ENCODE results near the gene PCGF3. TPM values are rescaled to one million over a fixed set of nuclear protein-coding genes. Genes with fewer than 3 reads are reported as not detected.

PCGF3 gene
- total RNA-seq, 1 donor from 2014 or later, result 58.5 TPM

- no peak overlapping the region for H3K4me3 ChIP-seq (ENCODE audit: low read depth, low read length)
- TF ChIP-seq CTCF (IDR thresholded peaks at IDR 0.05; ENCODE audit: insufficient read depth, low read length, poor library complexity, severe bottlenecking), result no peak
- H3K36me3 ChIP-seq (ENCODE audit: control insufficient read depth, insufficient read depth, low read length), result peaks cover 5% of the 10 kb centered on the region
- no peaks in the 10 kb centered on the region for H3K27me3 ChIP-seq (ENCODE audit: control insufficient read depth, insufficient read depth, low read length)
- no peak for DNase-seq (ENCODE audit: low read depth)
Measured at GRCh38 chr4:768076-768475, 62.4 kb downstream of the PCGF3 start.

GRCh38 chr4:768995-769394, 63.4 kb downstream of the PCGF3 start:
- no peak for DNase-seq (ENCODE audit: low read depth)
- TF ChIP-seq CTCF (IDR thresholded peaks at IDR 0.05; ENCODE audit: insufficient read depth, low read length, poor library complexity, severe bottlenecking), result no peak
- H3K27me3 ChIP-seq (ENCODE audit: control insufficient read depth, insufficient read depth, low read length), result no peaks in the 10 kb centered on the region
- H3K36me3 ChIP-seq (ENCODE audit: control insufficient read depth, insufficient read depth, low read length), result peaks cover 4% of the 10 kb centered on the region
- no peak overlapping the region for H3K4me3 ChIP-seq (ENCODE audit: low read depth, low read length)

- peaks cover 4% of the 10 kb centered on the region for H3K36me3 ChIP-seq (ENCODE audit: control insufficient read depth, insufficient read depth, low read length)
Measured at GRCh38 chr4:769511-769910, 63.9 kb downstream of the PCGF3 start.

GRCh38 chr4:770022-770421, 64.4 kb downstream of the PCGF3 start:
- Histone ChIP-seq H3K4me3 (ENCODE audit: low read depth, low read length) (no peak overlapping the region), H3K36me3 (ENCODE audit: control insufficient read depth, insufficient read depth, low read length) (peaks cover 4% of the 10 kb centered on the region), H3K27me3 (ENCODE audit: control insufficient read depth, insufficient read depth, low read length) (no peaks in the 10 kb centered on the region)
- DNase-seq (ENCODE audit: low read depth), result no peak
- no peak for TF ChIP-seq CTCF (IDR thresholded peaks at IDR 0.05; ENCODE audit: insufficient read depth, low read length, poor library complexity, severe bottlenecking)

More at GRCh38 chr4:769511-769910, 63.9 kb downstream of the PCGF3 start:
- no peak for DNase-seq (ENCODE audit: low read depth)
- TF ChIP-seq CTCF (IDR thresholded peaks at IDR 0.05; ENCODE audit: insufficient read depth, low read length, poor library complexity, severe bottlenecking), result no peak
- Histone ChIP-seq H3K27me3 (ENCODE audit: control insufficient read depth, insufficient read depth, low read length) (no peaks in the 10 kb centered on the region), H3K4me3 (ENCODE audit: low read depth, low read length) (no peak overlapping the region)

GRCh38 chr4:771464-771863, 65.8 kb downstream of the PCGF3 start:
- H3K4me3 ChIP-seq (ENCODE audit: low read depth, low read length), result no peak overlapping the region
- no peak for DNase-seq (ENCODE audit: low read depth)
- H3K27me3 ChIP-seq (ENCODE audit: control insufficient read depth, insufficient read depth, low read length), result no peaks in the 10 kb centered on the region
- TF ChIP-seq CTCF (IDR thresholded peaks at IDR 0.05; ENCODE audit: insufficient read depth, low read length, poor library complexity, severe bottlenecking), result no peak
- peaks cover 2% of the 10 kb centered on the region for H3K36me3 ChIP-seq (ENCODE audit: control insufficient read depth, insufficient read depth, low read length)

GRCh38 chr4:772118-772517, 66.5 kb downstream of the PCGF3 start:
- Histone ChIP-seq H3K4me3 (ENCODE audit: low read depth, low read length) (no peak overlapping the region), H3K36me3 (ENCODE audit: control insufficient read depth, insufficient read depth, low read length) (peaks cover 2% of the 10 kb centered on the region), H3K27me3 (ENCODE audit: control insufficient read depth, insufficient read depth, low read length) (no peaks in the 10 kb centered on the region)
- no peak for DNase-seq (ENCODE audit: low read depth)
- TF ChIP-seq CTCF (IDR thresholded peaks at IDR 0.05; ENCODE audit: insufficient read depth, low read length, poor library complexity, severe bottlenecking), result no peak

Data from kidney epithelial cell (primary cell).